Measurements from ENCODE around the gene ZNF784. TPM values are rescaled to one million over a fixed set of nuclear protein-coding genes. Genes with fewer than 3 reads are reported as not detected.
A peak's percentile ranks its signal among the peaks of the same experiment; 100 is the strongest.

Gene ZNF784
- total and polyA plus RNA-seq, 7 experiments from 2014 or later, result 0.65 to 17.1 (median 8.3) TPM

GRCh38 chr19:55620410-55621204, 3.8 kb downstream of the ZNF784 start:
- Histone ChIP-seq H3K27ac (ENCODE audit: low read depth, low read length) (peak overlapping the region; percentile 38), H3K27me3 (ENCODE audit: control insufficient read depth in 2 of 2, insufficient read depth in 2 of 2, low read length in 2 of 2) (no peaks in the 10 kb centered on the region), H3K9me3 (ENCODE audit: control insufficient read depth in 2 of 3, low read length in 3 of 3) (no peaks in the 10 kb centered on the region), H3K4me1 (ENCODE audit: control insufficient read depth in 2 of 2, insufficient read depth in 2 of 2, low read length in 2 of 2) (peaks cover 11 to 30% of the 10 kb centered on the region in 2 donors), H3K4me3 (ENCODE audit: low read length) (no peak overlapping the region), H3K36me3 (ENCODE audit: control insufficient read depth in 2 of 3, insufficient read depth in 3 of 3, low read length in 3 of 3) (peaks cover 0 to 25% (median 4%) of the 10 kb centered on the region in 3 experiments)
- intact Hi-C loops (cut with micrococcal nuclease), result loop anchor here (10.0 kb wide), 2 partner anchors 456 to 1156 kb away; partner anchors contain the start of genes DNAAF3 (in 1 of the 2) and LENG9 (in 1 of the 2)
- no peaks in the 10 kb centered on the region for H3K27me3 Mint-ChIP-seq
- H3K9me3 Mint-ChIP-seq, result peaks cover 0 to 2% (median 0%) of the 10 kb centered on the region in 11 donors
- H3K27ac Mint-ChIP-seq, result peak overlapping the region in 8 of 9 donors; percentile 21 to 83 (median 66)
- peak in 4 of 9 donors; percentile 33 to 48 (median 40) for DNase-seq
- CTCF ChIA-PET, result interaction anchor here (1.2 to 1.3 kb wide), 2 partner anchors 12 to 15 kb away, joined by 4 to 5 read pairs; partner anchors contain the start of gene ZNF865
- H3K36me3 Mint-ChIP-seq, result peaks cover 0 to 13% (median 10%) of the 10 kb centered on the region in 5 donors
- peaks cover 19 to 46% (median 40%) of the 10 kb centered on the region in 7 donors for H3K4me1 Mint-ChIP-seq
- peak; percentile 10 for ATAC-seq
- peak overlapping the region in 6 of 10 donors; percentile 26 to 72 (median 50) for H3K4me3 Mint-ChIP-seq
- POLR2A ChIA-PET, result interaction anchor here (0.5 to 2.0 kb wide), 6 partner anchors 14 to 452 kb away, joined by 3 to 8 read pairs (median 3); partner anchors contain the start of genes FIZ1 and ZNF865

- DNase-seq, result no peak
- H3K27ac ChIP-seq (ENCODE audit: low read depth, low read length), result no peak overlapping the region
- peaks cover 0 to 34% (median 4%) of the 10 kb centered on the region in 3 experiments for H3K36me3 ChIP-seq (ENCODE audit: control insufficient read depth in 2 of 3, insufficient read depth in 3 of 3, low read length in 3 of 3)
- peaks cover 13 to 36% (median 31%) of the 10 kb centered on the region in 7 donors for H3K4me1 Mint-ChIP-seq
- H3K27me3 ChIP-seq (ENCODE audit: control insufficient read depth in 2 of 2, insufficient read depth in 2 of 2, low read length in 2 of 2), result no peaks in the 10 kb centered on the region
- ATAC-seq, result no peak
- no peak overlapping the region for H3K4me3 ChIP-seq (ENCODE audit: low read length)
- no peaks in the 10 kb centered on the region for H3K27me3 Mint-ChIP-seq
- H3K4me3 Mint-ChIP-seq, result no peak overlapping the region
- H3K27ac Mint-ChIP-seq, result peak overlapping the region in 4 of 9 donors; percentile 28 to 70 (median 59)
- intact Hi-C loops (cut with micrococcal nuclease), result no loop called here
- ChIA-PET CTCF (interaction anchor here (0.7 to 1.3 kb wide), 2 partner anchors 14 to 228 kb away, joined by 4 to 5 read pairs; partner anchors contain the start of gene ZNF865), POLR2A (interaction anchor here (1.0 to 2.0 kb wide), 2 partner anchors 20 to 61 kb away, joined by 3 to 8 read pairs; partner anchors contain the start of gene FIZ1)
- H3K9me3 Mint-ChIP-seq, result peaks cover 0 to 2% (median 0%) of the 10 kb centered on the region in 11 donors
- no peaks in the 10 kb centered on the region for H3K9me3 ChIP-seq (ENCODE audit: control insufficient read depth in 2 of 3, low read length in 3 of 3)
- peaks cover 0 to 21% of the 10 kb centered on the region in 2 donors for H3K4me1 ChIP-seq (ENCODE audit: control insufficient read depth in 2 of 2, insufficient read depth in 2 of 2, low read length in 2 of 2)
- H3K36me3 Mint-ChIP-seq, result peaks cover 0 to 13% (median 10%) of the 10 kb centered on the region in 5 donors
These were observed 5.1 kb downstream of the ZNF784 start for GRCh38 chr19:55619286-55619685.

- Histone ChIP-seq H3K36me3 (ENCODE audit: control insufficient read depth in 2 of 3, insufficient read depth in 3 of 3, low read length in 3 of 3) (peaks cover 0 to 38% (median 4%) of the 10 kb centered on the region in 3 experiments), H3K27ac (ENCODE audit: low read depth, low read length) (no peak overlapping the region), H3K4me3 (ENCODE audit: low read length) (no peak overlapping the region), H3K9me3 (ENCODE audit: control insufficient read depth in 2 of 3, low read length in 3 of 3) (no peaks in the 10 kb centered on the region), H3K27me3 (ENCODE audit: control insufficient read depth in 2 of 2, insufficient read depth in 2 of 2, low read length in 2 of 2) (no peaks in the 10 kb centered on the region), H3K4me1 (ENCODE audit: control insufficient read depth in 2 of 2, insufficient read depth in 2 of 2, low read length in 2 of 2) (peaks cover 0 to 15% of the 10 kb centered on the region in 2 donors)
- no peaks in the 10 kb centered on the region for H3K9me3 Mint-ChIP-seq
- intact Hi-C loops (cut with micrococcal nuclease), result no loop called here
- H3K27ac Mint-ChIP-seq, result peak overlapping the region in 5 of 9 donors; percentile 25 to 86 (median 52)
- H3K4me1 Mint-ChIP-seq, result peaks cover 8 to 28% (median 24%) of the 10 kb centered on the region in 7 donors
- H3K27me3 Mint-ChIP-seq, result no peaks in the 10 kb centered on the region
- ChIA-PET CTCF (interaction anchor here (0.7 to 1.7 kb wide), 2 partner anchors 12 to 227 kb away, joined by 4 to 8 read pairs; partner anchors contain the start of gene ZNF865), POLR2A (interaction anchor here (0.6 to 1.0 kb wide), 3 partner anchors 8 to 61 kb away, joined by 3 read pairs; no protein-coding TSS in a partner anchor)
- ATAC-seq (no peak), DNase-seq (no peak)
- peak overlapping the region in 1 of 10 donors; percentile 43 for H3K4me3 Mint-ChIP-seq
- H3K36me3 Mint-ChIP-seq, result peaks cover 0 to 13% (median 10%) of the 10 kb centered on the region in 5 donors
These were observed 5.9 kb downstream of the ZNF784 start for GRCh38 chr19:55618426-55618825.

DNA sequence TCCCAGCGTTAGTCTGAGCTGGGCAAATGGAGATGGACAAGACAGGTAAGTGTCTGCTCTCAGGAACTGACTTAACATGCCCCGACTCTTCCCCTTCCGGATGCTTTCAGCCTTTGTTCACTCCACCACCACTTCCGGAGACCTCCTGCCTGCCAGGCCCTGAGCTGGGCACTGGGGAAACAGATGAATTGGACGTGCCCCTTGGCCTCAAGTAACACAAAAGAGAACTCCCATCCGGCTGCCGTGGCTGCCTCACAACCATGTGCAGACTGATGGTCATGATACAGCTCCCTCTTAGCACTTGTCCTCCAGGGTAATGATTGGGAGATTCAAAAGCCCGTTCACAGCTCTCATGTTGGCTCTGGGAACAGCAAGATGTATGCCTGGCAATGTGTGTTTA, 6.9 kb downstream of the ZNF784 start:
- Mint-ChIP-seq H3K27ac (peak overlapping the region in 3 of 9 donors; percentile 25 to 49 (median 46)), H3K27me3 (no peaks in the 10 kb centered on the region), H3K4me3 (no peak overlapping the region), H3K36me3 (peaks cover 0 to 13% (median 10%) of the 10 kb centered on the region in 5 donors), H3K9me3 (no peaks in the 10 kb centered on the region), H3K4me1 (peaks cover 10 to 27% (median 24%) of the 10 kb centered on the region in 7 donors)
- Histone ChIP-seq H3K36me3 (ENCODE audit: control insufficient read depth in 2 of 3, insufficient read depth in 3 of 3, low read length in 3 of 3) (peaks cover 0 to 45% (median 7%) of the 10 kb centered on the region in 3 experiments), H3K27ac (ENCODE audit: low read depth, low read length) (no peak overlapping the region), H3K4me3 (ENCODE audit: low read length) (no peak overlapping the region), H3K9me3 (ENCODE audit: control insufficient read depth in 2 of 3, low read length in 3 of 3) (no peaks in the 10 kb centered on the region), H3K27me3 (ENCODE audit: control insufficient read depth in 2 of 2, insufficient read depth in 2 of 2, low read length in 2 of 2) (no peaks in the 10 kb centered on the region), H3K4me1 (ENCODE audit: control insufficient read depth in 2 of 2, insufficient read depth in 2 of 2, low read length in 2 of 2) (peaks cover 0 to 14% of the 10 kb centered on the region in 2 donors)
- no peak for DNase-seq
- ATAC-seq, result no peak
- intact Hi-C loops (cut with micrococcal nuclease), result no loop called here
- POLR2A ChIA-PET, result no interaction called here
- CTCF ChIA-PET, result interaction anchor here (1.7 kb wide), 1 partner anchor 11 kb away, joined by 8 read pairs; the partner anchor contains the start of gene ZNF865

GRCh38 chr19:55616395-55616875, 7.9 kb downstream of the ZNF784 start:
- ChIA-PET CTCF (no interaction called here), POLR2A (no interaction called here)
- DNase-seq (no peak), ATAC-seq (no peak)
- Histone ChIP-seq H3K4me1 (ENCODE audit: control insufficient read depth in 2 of 2, insufficient read depth in 2 of 2, low read length in 2 of 2) (peaks cover 0 to 14% of the 10 kb centered on the region in 2 donors), H3K36me3 (ENCODE audit: control insufficient read depth in 2 of 3, insufficient read depth in 3 of 3, low read length in 3 of 3) (peaks cover 0 to 43% (median 7%) of the 10 kb centered on the region in 3 experiments), H3K4me3 (ENCODE audit: low read length) (no peak overlapping the region), H3K9me3 (ENCODE audit: control insufficient read depth in 2 of 3, low read length in 3 of 3) (no peaks in the 10 kb centered on the region), H3K27me3 (ENCODE audit: control insufficient read depth in 2 of 2, insufficient read depth in 2 of 2, low read length in 2 of 2) (no peaks in the 10 kb centered on the region), H3K27ac (ENCODE audit: low read depth, low read length) (no peak overlapping the region)
- H3K36me3 Mint-ChIP-seq, result peaks cover 0 to 13% (median 10%) of the 10 kb centered on the region in 5 donors
- peaks cover 10 to 35% (median 31%) of the 10 kb centered on the region in 7 donors for H3K4me1 Mint-ChIP-seq
- intact Hi-C loops (cut with micrococcal nuclease), result no loop called here
- H3K9me3 Mint-ChIP-seq, result no peaks in the 10 kb centered on the region
- H3K27ac Mint-ChIP-seq, result peak overlapping the region in 1 of 9 donors; percentile 19
- H3K27me3 Mint-ChIP-seq, result no peaks in the 10 kb centered on the region
- no peak overlapping the region for H3K4me3 Mint-ChIP-seq

GRCh38 chr19:55615543-55616394, 8.6 kb downstream of the ZNF784 start:
- ATAC-seq, result no peak
- CTCF ChIA-PET, result no interaction called here
- POLR2A ChIA-PET, result no interaction called here

More at GRCh38 chr19:55615543-55616394, 8.6 kb downstream of the ZNF784 start:
- Histone ChIP-seq H3K27ac (ENCODE audit: low read depth, low read length) (no peak overlapping the region), H3K27me3 (ENCODE audit: control insufficient read depth in 2 of 2, insufficient read depth in 2 of 2, low read length in 2 of 2) (no peaks in the 10 kb centered on the region), H3K4me3 (ENCODE audit: low read length) (no peak overlapping the region), H3K9me3 (ENCODE audit: control insufficient read depth in 2 of 3, low read length in 3 of 3) (no peaks in the 10 kb centered on the region), H3K4me1 (ENCODE audit: control insufficient read depth in 2 of 2, insufficient read depth in 2 of 2, low read length in 2 of 2) (peaks cover 0 to 7% of the 10 kb centered on the region in 2 donors), H3K36me3 (ENCODE audit: control insufficient read depth in 2 of 3, insufficient read depth in 3 of 3, low read length in 3 of 3) (peaks cover 0 to 42% (median 7%) of the 10 kb centered on the region in 3 experiments)
- peaks cover 13 to 35% (median 31%) of the 10 kb centered on the region in 7 donors for H3K4me1 Mint-ChIP-seq
- intact Hi-C loops (cut with micrococcal nuclease), result no loop called here
- H3K9me3 Mint-ChIP-seq, result no peaks in the 10 kb centered on the region
- DNase-seq, result no peak
- H3K27me3 Mint-ChIP-seq, result no peaks in the 10 kb centered on the region
- H3K36me3 Mint-ChIP-seq, result peaks cover 0 to 13% (median 8%) of the 10 kb centered on the region in 5 donors
- no peak overlapping the region for H3K27ac Mint-ChIP-seq
- no peak overlapping the region for H3K4me3 Mint-ChIP-seq

Measured in naive thymus-derived CD4-positive, alpha-beta T cell (primary cell).